T-helper 22 cell (primary cell): ENCODE results near the gene FBLN7.
"Not testable (repeated sequence)": the region's sequence is repeated elsewhere in the genome, so short reads cannot be mapped to it uniquely, and the experiment has no call there.

Experiments
- DNase-seq: peaks from one replicate; pipeline ENCODE4 v3.0.0-alpha.2; 2020; ENCODE audit warnings: low read depth

The FBLN7 gene

GRCh38 chr2:112184121-112184520 lies 45.9 kb downstream of the FBLN7 start:
- no peak for DNase-seq

GRCh38 chr2:112185131-112185530 lies 46.9 kb downstream of the FBLN7 start:
- no peak for DNase-seq

- no peak for DNase-seq
These were observed 49.0 kb downstream of the FBLN7 start for GRCh38 chr2:112187046-112187715.

- DNase-seq, result peak; percentile 69
These were observed 49.8 kb downstream of the FBLN7 start for GRCh38 chr2:112187805-112188596.

- DNase-seq, result no peak
These were observed 50.9 kb downstream of the FBLN7 start for GRCh38 chr2:112189001-112189556.

GRCh38 chr2:112194028-112194427 lies 55.8 kb downstream of the FBLN7 start:
- DNase-seq, result no peak

- no peak for DNase-seq
These were observed 56.3 kb downstream of the FBLN7 start for GRCh38 chr2:112194482-112194881.

- no peak for DNase-seq
These were observed 57.1 kb downstream of the FBLN7 start for GRCh38 chr2:112195167-112195766.

GRCh38 chr2:112195950-112196349 lies 57.8 kb downstream of the FBLN7 start:
- no peak for DNase-seq

- no peak for DNase-seq
These were observed 59.7 kb downstream of the FBLN7 start for GRCh38 chr2:112197868-112198267.

- DNase-seq, result no peak
These were observed 60.6 kb downstream of the FBLN7 start for GRCh38 chr2:112198780-112199179.

- no peak for DNase-seq
These were observed 61.0 kb downstream of the FBLN7 start for GRCh38 chr2:112199188-112199587.

- DNase-seq, result no peak
These were observed 63.7 kb downstream of the FBLN7 start for GRCh38 chr2:112201696-112202430.

- DNase-seq, result no peak
These were observed 66.2 kb downstream of the FBLN7 start for GRCh38 chr2:112204411-112204810.

- not testable (repeated sequence) for DNase-seq
These were observed 69.7 kb downstream of the FBLN7 start for GRCh38 chr2:112207905-112208304.

GRCh38 chr2:112216167-112216566 lies 78.0 kb downstream of the FBLN7 start:
- DNase-seq, result no peak

- no peak for DNase-seq
These were observed 79.7 kb downstream of the FBLN7 start for GRCh38 chr2:112217854-112218253.

- DNase-seq, result no peak
These were observed 82.0 kb downstream of the FBLN7 start for GRCh38 chr2:112220186-112220585.

GRCh38 chr2:112220831-112221230 lies 82.6 kb downstream of the FBLN7 start:
- no peak for DNase-seq

GRCh38 chr2:112229348-112229747 lies 91.2 kb downstream of the FBLN7 start:
- no peak for DNase-seq

- DNase-seq, result no peak
These were observed 92.2 kb downstream of the FBLN7 start for GRCh38 chr2:112230371-112230770.
